Head of caudate nucleus (tissue), 42 donors: ENCODE results near the gene CACNA2D3.

ENCODE experiments used
- DNase-seq, 42 donors: peaks; one replicate each; pipeline versions ENCODE4 v3.0.0 to v3.0.0-alpha.2; 2020 to 2021; ENCODE audit warnings: mixed read lengths in 7 of 42
- intact Hi-C: fragments of 100-400 bp; cut with DNase I; formaldehyde crosslinking; loops from one replicate; pipeline ENCODE4 v1.15.0; 2022

The CACNA2D3 gene

DNA sequence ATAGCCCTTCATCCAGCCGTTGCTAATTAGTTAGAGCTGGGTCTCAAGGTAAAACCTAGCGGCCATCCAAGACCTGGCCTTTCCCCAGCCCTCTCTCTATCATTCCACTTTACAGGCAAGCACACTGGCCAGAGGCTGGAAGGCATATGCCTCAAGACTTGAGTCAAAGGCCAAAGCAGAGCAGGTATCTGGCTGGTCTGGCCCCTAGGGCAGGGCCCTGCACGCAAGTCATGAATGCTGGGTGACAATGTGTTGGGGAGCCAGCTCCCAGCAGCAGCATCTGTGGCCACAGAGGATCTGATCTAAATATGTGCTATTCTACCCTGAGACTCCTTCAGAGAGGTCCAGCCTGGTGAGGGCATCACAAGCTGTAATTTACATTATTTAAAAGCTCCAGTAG lies 691.9 kb downstream of the CACNA2D3 start:
- DNase-seq, result no peak
- intact Hi-C loops, result no loop called here

DNA sequence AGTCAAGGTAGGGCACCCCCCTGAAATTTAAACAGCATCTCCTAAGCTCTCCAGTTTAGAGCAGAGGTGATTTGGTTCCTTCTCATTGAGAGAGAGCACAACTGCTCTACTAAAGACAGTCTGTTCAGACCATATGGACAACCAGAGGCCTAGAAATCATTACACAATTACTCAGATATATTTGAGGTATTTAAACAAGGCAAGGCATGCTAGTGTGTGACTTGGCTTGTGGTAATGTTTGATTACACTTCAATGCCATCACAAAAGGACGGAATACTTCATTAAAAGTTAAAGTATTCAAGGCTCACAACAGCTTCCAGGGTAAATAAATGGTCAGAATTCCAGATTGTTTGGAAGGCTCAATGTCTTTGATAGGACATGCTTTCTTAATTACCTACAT lies 695.3 kb downstream of the CACNA2D3 start:
- intact Hi-C loops, result no loop called here

DNA sequence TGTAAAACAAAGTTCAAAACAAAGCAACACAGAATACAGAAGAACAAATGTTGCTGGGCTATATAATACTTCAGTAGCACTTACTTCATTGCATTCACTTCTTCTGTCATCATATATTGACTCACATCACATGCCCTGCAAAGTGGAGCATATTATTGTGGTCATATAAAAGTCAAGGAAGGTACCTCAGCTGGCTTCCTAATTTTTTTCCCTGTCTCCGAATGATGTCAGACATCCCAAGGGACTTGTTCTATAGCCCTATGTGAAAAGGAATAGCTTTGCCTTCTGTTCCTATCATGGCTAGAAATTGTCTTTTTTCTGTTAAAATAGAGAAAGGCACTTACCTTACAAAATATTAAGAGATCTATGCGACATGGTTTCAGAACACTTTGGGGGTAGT lies 696.1 kb downstream of the CACNA2D3 start:
- intact Hi-C loops, result no loop called here
- DNase-seq, result no peak

More for the DNA sequence above, 695.3 kb downstream of the CACNA2D3 start:
- no peak for DNase-seq

DNA sequence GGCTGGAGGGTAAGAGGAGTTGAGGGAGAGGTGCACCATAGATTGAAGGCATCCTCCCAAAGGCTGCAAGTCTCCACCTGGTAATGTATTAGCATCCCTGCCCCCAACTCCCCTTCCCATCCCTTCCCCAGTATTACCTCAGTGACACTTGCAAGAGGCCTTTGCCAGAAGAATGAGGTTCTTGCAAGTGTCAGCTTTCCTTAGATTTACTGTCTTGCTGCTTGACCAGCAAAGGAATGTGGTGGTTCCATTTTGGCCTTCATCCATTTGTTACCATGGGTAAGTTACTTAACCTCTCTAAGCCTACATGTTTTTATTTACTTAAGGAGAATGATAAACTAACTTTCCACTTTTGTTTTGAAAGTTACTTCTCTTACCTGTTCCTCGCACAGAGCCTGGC lies 696.6 kb downstream of the CACNA2D3 start:
- intact Hi-C loops, result no loop called here
- DNase-seq, result no peak

DNA sequence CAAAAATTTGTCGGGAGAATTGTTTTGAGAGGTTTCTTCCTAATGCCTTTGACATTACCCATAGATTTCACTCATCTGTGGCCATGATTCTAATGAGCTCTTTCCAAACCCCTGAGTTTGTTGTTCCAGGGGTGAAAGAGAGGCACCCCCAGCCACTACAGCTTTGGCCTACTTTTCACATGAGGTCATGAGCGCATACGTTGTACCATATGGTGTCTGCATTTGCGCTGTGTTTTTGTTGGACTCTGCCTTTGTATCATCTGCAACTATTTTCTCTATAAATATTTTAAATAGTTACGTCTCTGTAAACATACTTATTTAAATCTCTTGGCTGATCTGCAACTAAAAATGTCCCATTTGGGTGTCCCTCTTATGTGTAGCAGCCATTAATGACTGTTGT lies 697.6 kb downstream of the CACNA2D3 start:
- intact Hi-C loops, result no loop called here
- no peak for DNase-seq

DNA sequence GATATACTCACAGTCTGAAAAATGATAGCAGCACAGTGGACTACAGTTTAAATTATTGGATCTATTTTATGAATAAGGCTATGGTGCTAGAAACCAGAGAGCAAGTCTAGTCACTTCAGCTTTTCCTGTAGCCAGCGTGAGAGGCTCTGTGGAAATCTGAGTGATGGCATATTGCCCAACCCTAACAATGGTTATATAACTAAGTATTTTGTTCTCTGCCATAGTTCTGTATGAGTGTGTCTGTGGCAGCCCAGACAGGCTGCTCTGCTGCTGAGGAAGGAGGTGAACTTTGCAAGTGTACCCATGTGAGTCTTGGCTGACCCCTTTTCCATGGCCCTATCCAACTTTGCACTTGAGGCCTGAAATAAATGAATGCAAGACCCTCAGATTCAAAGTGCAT lies 699.9 kb downstream of the CACNA2D3 start:
- DNase-seq, result peak in 31 of 42 donors; percentile 8 to 73 (median 36)
- intact Hi-C loops, result no loop called here

DNA sequence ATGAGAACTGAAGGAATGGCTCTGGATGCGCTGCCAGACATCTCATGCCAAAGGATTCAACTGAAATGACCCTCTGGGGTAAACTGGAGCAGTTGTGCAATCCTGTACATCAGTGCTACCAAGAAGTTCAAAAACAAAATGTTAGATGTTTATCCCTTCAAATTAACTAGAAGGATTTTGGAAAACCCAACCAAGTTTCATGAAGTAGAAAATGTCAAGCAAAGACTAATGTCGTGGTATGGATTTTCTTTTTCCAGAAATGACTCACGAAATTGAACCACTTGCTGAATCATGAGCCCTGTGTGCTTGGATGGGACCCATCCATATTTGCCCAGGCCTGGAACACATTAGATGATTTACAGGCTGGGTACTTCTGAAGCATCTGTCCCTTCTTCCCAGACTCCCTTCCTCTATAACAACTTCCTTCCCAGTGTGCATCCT lies 703.9 kb downstream of the CACNA2D3 start:
- intact Hi-C loops, result no loop called here
- DNase-seq, result no peak

DNA sequence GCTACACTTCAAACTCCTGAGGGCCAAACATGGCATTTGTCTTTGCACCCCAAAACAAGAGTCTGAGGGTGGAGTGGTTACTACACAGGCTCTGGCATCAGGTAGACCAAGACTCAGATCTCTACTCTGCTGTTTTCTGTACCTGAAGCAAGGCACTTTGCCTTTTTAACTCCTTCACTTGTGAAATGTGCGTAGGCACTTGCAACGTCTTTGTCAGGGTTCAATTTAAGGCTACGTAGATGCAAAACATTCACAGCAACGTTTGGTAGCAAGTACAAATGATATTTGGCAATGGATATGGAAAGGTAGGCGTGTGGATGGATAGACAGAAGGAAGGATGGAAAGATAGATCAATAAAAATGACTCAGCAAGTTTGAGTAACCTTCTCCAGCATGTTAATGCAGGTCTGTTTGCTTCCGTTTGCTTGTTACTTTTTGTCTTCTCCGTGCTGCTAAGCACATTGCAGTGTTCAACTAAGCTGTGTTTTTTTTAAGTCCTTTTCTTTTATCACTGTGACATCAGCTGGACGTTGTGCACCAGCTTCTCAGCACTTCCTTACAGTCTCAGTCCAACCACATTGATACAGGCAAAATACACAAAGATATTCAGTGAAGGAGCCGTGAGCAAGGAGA lies 704.8 kb downstream of the CACNA2D3 start:
- intact Hi-C loops, result no loop called here
- DNase-seq, result peak in 7 of 42 donors; percentile 7 to 58 (median 51)

DNA sequence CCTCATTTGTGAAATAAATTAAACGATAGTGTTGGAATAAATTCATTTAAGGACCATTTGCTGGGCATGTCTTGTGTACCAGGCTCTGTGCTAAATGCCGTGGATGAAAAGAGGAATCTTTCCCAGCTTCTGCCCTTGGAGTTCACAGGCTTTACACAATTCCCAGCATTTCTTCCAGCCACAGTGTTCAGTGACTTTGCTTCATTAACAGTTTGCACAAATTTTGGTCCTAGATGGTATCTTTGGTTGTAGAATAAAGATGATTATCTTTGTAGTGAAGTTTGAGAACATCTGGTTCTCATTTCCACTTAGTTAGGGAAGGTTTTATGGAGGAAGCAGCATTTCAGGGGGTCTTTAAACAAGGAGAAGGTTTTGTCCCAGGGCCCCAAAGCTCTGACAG lies 705.4 kb downstream of the CACNA2D3 start:
- intact Hi-C loops, result no loop called here

DNA sequence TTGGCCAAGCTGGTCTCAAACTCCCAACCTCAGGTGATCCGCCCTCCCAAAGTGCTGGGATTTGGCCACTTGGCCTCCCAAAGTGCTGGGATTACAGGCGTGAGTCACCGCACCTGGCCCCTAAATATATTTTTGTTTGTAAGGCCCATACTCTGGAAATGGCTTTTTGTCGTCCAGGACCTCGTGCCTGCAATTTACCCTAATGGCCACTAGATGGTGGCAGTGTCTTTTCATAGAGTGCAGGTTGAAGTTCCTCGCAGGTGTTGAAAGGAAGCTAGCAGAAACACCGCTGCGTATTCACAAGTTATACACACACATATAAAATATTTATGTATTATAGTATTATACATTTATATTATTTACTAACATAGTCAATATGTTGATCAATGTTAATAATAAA lies 708.3 kb downstream of the CACNA2D3 start:
- intact Hi-C loops, result no loop called here
- no peak for DNase-seq

More for the DNA sequence above, 705.4 kb downstream of the CACNA2D3 start:
- DNase-seq, result no peak

DNA sequence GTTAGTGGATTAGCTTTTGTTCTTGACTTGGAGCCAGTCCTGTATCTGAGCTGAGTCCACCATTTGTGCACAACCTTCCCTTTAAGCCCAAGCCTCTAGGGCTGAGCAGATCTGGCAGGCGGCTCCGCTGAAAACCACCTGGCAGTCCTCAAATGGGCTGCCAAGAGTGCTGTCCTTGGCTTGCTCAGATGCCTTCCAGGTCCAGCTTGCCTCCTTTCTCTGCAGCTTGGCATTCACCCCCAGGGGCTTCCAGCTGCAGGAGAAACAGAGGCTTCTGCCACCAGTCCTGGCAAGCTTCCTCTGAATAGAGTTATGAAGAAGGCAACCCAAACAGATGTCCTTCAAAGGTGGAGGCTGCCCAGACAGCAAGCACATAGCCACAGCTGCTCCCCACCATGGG lies 708.8 kb downstream of the CACNA2D3 start:
- intact Hi-C loops, result no loop called here
- peak in 16 of 42 donors; percentile 5 to 44 (median 24) for DNase-seq

DNA sequence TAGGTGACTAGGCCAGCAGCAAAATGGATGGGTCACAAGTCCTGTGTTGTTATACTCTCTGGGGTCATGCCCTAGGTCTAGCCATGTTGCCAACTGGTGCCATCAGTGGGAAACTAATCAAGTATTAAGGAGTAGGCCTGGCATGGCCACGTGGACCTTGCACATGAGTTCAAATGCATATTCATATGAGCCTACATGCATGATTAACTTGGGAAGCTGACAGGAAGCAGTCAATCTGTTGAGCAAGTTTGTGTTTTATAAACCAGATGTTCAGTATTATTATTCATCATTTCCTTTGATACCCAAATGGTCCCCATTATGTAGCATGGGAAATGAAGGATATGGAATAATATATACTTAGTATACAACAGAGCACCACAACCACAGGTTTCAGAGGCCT lies 710.5 kb downstream of the CACNA2D3 start:
- DNase-seq, result no peak
- intact Hi-C loops, result no loop called here

DNA sequence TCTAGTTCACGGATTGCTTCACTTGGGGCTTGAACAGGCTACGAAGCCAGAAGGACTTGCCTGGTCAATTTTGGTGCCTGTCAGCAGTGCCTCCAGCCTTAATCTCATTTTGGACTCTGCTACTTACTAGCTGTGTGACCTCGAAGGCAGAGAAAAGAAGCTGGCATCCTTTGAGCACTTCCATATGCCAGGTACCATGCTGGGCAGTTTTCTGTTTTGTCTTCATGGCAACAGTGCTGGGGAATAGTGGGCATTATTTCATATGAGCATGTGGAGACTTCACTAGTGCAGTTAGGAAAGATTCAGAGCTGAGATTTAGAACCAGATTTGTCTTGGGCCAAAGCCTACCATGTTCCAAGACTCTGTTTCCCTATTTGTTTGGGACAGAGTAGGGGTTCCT lies 713.3 kb downstream of the CACNA2D3 start:
- intact Hi-C loops, result no loop called here
- no peak for DNase-seq

DNA sequence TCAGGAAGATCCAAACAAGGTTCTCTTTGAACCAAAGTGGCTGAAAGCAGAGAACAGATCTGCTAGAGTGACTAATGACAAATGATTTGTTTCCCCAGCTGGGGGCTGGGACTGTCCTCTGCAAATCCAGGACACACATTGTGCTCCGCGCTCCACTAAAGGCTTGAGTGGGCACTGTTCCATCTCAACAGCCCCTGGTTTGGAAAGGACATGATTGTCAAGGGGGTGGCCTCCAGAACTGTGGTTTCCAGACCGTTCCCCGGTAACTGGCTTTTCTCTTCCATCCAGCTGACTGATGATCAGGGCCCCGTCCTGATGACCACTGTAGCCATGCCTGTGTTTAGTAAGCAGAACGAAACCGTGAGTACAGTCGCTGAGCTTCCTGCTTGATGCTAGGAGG lies 714.5 kb downstream of the CACNA2D3 start:
- DNase-seq, result peak in 14 of 42 donors; percentile 13 to 75 (median 36)
- intact Hi-C loops, result no loop called here

DNA sequence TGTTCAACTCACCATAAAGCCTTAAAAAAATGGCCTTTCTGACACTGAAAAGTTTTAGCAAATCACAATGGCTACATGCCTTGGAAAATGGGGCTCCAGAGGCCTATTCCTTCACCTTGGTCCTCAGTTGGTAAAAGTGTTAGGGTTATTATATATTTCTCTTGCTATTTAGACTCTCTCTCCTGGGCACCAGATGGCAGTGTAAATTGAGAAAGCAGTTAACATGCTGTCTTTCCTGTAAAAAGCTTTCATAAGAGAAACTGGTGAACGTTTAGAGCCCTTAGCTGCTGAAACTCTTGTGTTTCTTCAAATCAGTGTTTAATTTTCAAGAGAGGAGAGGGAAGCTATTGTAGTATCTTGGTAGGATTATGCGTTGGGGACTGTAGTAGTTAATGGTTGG lies 715.6 kb downstream of the CACNA2D3 start:
- DNase-seq, result no peak
- intact Hi-C loops, result no loop called here

DNA sequence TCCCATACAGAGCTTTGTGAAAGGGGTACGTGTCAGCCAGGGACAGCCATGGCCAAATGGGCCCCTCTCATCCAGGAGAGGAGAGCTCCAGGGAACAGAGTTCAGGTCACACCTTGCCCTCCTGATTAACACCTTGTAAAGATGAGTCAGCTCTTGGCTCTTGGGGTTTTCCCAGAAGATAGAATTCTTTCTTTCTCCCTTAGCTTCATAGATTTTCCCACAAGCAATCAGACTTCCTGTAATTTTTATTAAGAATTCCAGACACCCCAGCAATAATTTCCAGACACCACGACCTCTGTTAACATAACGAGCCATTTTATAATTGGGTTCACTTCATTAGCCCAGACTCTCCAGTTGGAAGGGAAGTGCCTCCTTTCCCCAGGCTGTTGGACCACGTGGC lies 719.1 kb downstream of the CACNA2D3 start:
- no peak for DNase-seq
- intact Hi-C loops, result no loop called here

DNA sequence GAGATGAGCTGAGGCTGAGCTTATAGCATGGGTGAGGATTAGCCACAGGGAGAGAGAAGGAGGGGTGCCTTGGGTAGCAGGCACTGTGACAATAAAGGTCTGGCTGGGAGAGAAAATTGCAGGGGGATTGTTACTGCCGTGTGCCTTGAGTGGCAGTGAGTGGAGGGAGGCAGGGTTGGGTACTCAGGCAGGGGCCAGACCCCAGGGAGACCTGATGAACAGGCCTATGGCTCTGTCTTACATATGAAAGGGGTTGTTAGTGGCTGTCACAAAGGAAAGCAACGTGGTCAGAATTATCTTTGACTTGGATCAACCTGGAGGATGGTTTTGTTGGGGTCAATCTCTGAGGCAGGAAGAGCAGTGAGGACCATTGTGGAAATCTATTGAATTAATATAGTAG lies 721.0 kb downstream of the CACNA2D3 start:
- intact Hi-C loops, result no loop called here
- no peak for DNase-seq

DNA sequence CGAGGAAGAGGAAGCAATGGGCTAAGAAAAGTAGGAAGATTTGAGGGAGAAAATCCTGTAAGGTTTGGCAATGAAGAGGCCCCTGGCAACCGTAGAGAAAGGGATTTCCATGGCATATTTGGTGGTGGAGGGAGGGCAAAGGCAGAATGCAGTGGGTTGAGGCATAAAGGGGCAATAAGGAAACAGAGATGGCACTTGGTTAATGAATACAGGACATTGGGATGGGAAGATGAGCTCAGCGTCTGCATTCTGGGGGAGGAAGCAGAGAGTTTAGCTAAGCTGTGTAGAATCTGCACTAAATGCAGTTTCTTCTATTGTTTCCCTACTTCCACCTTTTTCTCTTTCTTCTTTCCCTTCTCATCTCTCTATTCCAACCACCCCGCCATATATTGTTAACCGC lies 721.9 kb downstream of the CACNA2D3 start:
- intact Hi-C loops, result no loop called here
- no peak for DNase-seq

DNA sequence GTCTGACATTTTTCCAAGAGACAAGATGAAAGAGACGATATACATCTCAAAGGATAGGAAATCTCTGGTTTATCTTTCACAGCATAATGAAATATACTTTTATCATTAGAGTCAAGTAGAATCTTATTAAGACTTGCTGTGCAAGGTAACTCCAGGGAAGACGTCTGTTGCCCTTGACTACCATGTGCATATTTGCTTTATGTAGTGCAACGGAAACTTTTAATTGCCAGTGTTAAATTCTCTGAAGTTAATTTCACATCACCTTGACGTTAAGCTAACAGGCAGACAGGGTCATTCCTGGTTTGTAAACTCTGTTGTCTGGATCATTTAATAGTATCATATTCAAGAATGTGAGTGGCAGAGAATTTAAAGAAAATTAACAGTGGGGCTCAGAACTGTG lies 722.7 kb downstream of the CACNA2D3 start:
- no peak for DNase-seq
- intact Hi-C loops, result no loop called here

DNA sequence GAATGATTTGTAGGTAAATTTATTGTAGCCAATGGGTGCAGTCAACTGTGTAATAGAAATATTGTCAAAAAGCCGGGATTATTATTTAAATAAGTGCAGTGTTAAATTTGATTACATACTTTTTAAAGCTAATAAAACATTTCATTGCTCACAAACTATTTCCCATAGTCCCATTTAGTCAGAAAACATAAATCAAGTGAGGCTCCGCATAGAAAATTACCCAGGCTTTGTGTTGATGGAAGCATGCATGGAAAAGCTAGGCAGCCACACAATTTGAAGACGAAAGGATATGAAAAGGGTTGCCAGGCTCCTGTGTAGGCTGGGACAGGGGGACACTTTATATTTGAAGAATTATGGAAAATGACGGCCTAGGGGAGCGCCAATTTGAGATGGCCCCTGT lies 723.2 kb downstream of the CACNA2D3 start:
- intact Hi-C loops, result no loop called here
- no peak for DNase-seq

DNA sequence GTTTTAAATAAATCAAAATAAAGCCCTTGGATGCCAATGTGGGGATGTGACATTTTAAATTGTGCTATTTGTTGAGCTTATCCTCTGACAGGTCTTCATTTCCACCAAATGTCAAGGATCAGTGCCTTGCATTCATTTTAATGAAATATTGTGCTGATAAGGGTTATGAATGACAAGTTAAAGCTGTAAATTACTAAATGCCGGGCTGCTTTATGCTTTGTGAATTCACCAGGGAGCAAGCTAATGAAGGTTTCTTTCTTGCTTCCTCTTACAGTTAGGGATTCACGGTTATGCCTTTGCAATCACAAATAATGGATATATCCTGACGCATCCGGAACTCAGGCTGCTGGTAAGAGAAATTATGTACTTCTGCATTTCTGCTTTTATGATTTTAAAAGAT lies 723.8 kb downstream of the CACNA2D3 start:
- intact Hi-C loops, result no loop called here
- no peak for DNase-seq

DNA sequence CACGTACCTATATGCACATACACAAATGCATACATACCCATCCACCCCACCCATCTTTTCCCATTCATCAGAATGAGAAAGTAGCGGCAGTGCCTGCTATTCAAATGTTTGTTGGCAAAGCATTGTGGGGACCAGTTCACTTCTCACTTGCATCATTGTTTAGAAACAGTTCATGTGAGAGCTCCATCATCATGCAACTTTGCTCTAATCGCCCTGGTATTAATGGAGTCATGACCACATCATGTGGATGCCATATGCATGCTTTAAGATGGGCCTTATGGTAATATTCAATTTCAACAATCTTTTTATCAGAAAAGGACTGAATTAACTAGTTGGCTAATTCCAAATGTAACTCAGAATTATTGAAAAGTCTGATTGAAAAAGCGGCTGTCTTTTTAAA lies 725.0 kb downstream of the CACNA2D3 start:
- DNase-seq, result no peak
- intact Hi-C loops, result no loop called here
